ENCODE results near the gene AGR3.

Gene AGR3

GRCh38 chr7:16881844-16882243, at the start of gene AGR3:
AGR3 (minus strand) TSS chr7:16881983; CDS start chr7:16878618, 3,365 bp downstream.
- DNase-seq, result no peak

- DNase-seq, result no peak
These were observed 49.2 kb upstream of the AGR3 start for GRCh38 chr7:16930946-16931345.

GRCh38 chr7:16929146-16929762, 47.5 kb upstream of the AGR3 start:
- DNase-seq, result no peak

- no peak for DNase-seq
These were observed 45.1 kb upstream of the AGR3 start for GRCh38 chr7:16926861-16927260.

GRCh38 chr7:16926283-16926682, 44.5 kb upstream of the AGR3 start:
- no peak for DNase-seq

- no peak for DNase-seq
These were observed 43.8 kb upstream of the AGR3 start for GRCh38 chr7:16925609-16926008.

- no peak for DNase-seq
These were observed 41.2 kb upstream of the AGR3 start for GRCh38 chr7:16923019-16923418.

GRCh38 chr7:16921644-16922257, 40.0 kb upstream of the AGR3 start:
- no peak for DNase-seq

- DNase-seq, result no peak
These were observed 39.4 kb upstream of the AGR3 start for GRCh38 chr7:16921151-16921550.

- no peak for DNase-seq
These were observed 37.7 kb upstream of the AGR3 start for GRCh38 chr7:16919440-16919839.

GRCh38 chr7:16918288-16918895, 36.6 kb upstream of the AGR3 start:
- DNase-seq, result no peak

GRCh38 chr7:16916738-16917137, 35.0 kb upstream of the AGR3 start:
- no peak for DNase-seq

- no peak for DNase-seq
These were observed 34.4 kb upstream of the AGR3 start for GRCh38 chr7:16916105-16916639.

- DNase-seq, result no peak
These were observed 33.6 kb upstream of the AGR3 start for GRCh38 chr7:16915405-16915804.

GRCh38 chr7:16914771-16915170, 33.0 kb upstream of the AGR3 start:
- no peak for DNase-seq

- DNase-seq, result no peak
These were observed 31.9 kb upstream of the AGR3 start for GRCh38 chr7:16913643-16914042.

GRCh38 chr7:16912540-16912939, 30.8 kb upstream of the AGR3 start:
- DNase-seq, result no peak

GRCh38 chr7:16908561-16908960, 26.8 kb upstream of the AGR3 start:
- no peak for DNase-seq

GRCh38 chr7:16905300-16906044, 23.7 kb upstream of the AGR3 start:
- no peak for DNase-seq

- no peak for DNase-seq
These were observed 22.3 kb upstream of the AGR3 start for GRCh38 chr7:16904076-16904475.

- DNase-seq, result no peak
These were observed 18.5 kb upstream of the AGR3 start for GRCh38 chr7:16900209-16900768.

- DNase-seq, result no peak
These were observed 10.3 kb upstream of the AGR3 start for GRCh38 chr7:16891874-16892643.

All from activated CD8-positive, alpha-beta memory T cell treated with anti-CD3 and anti-CD28 coated beads, Interleukin-2, amount 50 U/mL, for 48 hours (primary cell).